LoVo (cell line): ENCODE measurements around the gene C12orf76.

Experiments used
- DNase-seq: peaks from one replicate; pipeline ENCODE4 v3.0.0-alpha.2; 2016; ENCODE audit warnings: low spot score

The C12orf76 gene

GRCh38 chr12:109995361-109995685 is 53.0 kb downstream of the C12orf76 start:
- no peak for DNase-seq

GRCh38 chr12:109994401-109995175 is 53.7 kb downstream of the C12orf76 start:
- no peak for DNase-seq

GRCh38 chr12:109993091-109993490 is 55.2 kb downstream of the C12orf76 start:
- no peak for DNase-seq

- DNase-seq: no peak
Observed at GRCh38 chr12:109991586-109991985, 56.7 kb downstream of the C12orf76 start.
